ENCODE measurements around the gene TIMELESS.
A peak's percentile ranks its signal among the peaks of the same experiment; 100 is the strongest.
"Not testable (repeated sequence)": the region's sequence is repeated elsewhere in the genome, so short reads cannot be mapped to it uniquely, and the experiment has no call there.

TIMELESS gene, protein sequence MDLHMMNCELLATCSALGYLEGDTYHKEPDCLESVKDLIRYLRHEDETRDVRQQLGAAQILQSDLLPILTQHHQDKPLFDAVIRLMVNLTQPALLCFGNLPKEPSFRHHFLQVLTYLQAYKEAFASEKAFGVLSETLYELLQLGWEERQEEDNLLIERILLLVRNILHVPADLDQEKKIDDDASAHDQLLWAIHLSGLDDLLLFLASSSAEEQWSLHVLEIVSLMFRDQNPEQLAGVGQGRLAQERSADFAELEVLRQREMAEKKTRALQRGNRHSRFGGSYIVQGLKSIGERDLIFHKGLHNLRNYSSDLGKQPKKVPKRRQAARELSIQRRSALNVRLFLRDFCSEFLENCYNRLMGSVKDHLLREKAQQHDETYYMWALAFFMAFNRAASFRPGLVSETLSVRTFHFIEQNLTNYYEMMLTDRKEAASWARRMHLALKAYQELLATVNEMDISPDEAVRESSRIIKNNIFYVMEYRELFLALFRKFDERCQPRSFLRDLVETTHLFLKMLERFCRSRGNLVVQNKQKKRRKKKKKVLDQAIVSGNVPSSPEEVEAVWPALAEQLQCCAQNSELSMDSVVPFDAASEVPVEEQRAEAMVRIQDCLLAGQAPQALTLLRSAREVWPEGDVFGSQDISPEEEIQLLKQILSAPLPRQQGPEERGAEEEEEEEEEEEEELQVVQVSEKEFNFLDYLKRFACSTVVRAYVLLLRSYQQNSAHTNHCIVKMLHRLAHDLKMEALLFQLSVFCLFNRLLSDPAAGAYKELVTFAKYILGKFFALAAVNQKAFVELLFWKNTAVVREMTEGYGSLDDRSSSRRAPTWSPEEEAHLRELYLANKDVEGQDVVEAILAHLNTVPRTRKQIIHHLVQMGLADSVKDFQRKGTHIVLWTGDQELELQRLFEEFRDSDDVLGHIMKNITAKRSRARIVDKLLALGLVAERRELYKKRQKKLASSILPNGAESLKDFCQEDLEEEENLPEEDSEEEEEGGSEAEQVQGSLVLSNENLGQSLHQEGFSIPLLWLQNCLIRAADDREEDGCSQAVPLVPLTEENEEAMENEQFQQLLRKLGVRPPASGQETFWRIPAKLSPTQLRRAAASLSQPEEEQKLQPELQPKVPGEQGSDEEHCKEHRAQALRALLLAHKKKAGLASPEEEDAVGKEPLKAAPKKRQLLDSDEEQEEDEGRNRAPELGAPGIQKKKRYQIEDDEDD

DNA sequence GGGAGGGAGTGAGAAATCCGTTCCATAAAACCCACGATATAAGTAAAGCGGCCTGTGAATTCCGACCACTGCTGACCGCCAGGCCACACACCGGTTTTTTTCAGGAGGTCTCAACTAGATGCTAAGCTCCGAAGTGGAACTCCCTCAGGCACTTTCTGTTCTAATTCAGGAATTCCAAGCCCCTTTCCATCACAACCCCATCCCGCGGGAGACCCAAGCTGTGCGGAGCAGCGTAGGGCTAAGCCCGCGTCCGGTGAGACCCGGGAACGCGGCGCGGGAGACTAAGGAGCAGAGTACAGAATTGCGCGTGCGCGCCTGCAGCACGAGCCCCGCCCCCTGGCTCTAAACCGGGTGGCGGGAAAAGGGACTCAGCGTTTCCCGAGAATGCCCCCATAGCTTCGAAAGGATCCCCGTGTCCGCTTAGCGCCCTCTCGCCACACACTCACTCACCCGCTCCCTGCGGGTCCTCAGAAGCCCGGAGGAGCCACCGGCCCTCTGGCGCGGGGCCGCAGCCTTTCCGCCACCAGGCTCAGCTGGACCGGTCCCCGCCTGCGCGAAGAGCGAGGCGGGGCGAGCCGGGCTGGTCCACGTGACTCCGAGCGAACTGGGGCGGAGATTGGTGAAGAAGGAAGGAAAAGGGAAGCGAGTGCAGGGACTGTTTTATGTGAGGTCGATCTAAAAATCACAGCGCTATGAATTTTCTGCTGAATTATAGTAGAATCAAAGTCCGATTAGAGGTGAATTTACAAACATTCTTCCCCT lies at the start of gene TIMELESS:
Gene TIMELESS, minus strand, starts transcription at position 567 of the 762 bp plus-strand sequence. CDS start 15,256 bp downstream, outside the sequence.
- Mint-ChIP-seq H3K36me3 (ENCODE audit: low read depth) (peaks cover 13% of the 10 kb centered on the region), H3K4me3 (peak within 1 kb of the TSS; percentile 92), H3K27ac (peak within 1 kb of the TSS; percentile 89), H3K9me3 (peaks cover 5% of the 10 kb centered on the region), H3K27me3 (no peaks in the 10 kb centered on the region), H3K4me1 (ENCODE audit: low read depth) (peaks cover 29% of the 10 kb centered on the region)
- intact Hi-C loops (cut with micrococcal nuclease): loop anchor here (1.0 to 5.0 kb wide), 3 partner anchors 19 to 133 kb away; partner anchors contain the start of genes APOF, SPRYD4 and STAT2

DNA sequence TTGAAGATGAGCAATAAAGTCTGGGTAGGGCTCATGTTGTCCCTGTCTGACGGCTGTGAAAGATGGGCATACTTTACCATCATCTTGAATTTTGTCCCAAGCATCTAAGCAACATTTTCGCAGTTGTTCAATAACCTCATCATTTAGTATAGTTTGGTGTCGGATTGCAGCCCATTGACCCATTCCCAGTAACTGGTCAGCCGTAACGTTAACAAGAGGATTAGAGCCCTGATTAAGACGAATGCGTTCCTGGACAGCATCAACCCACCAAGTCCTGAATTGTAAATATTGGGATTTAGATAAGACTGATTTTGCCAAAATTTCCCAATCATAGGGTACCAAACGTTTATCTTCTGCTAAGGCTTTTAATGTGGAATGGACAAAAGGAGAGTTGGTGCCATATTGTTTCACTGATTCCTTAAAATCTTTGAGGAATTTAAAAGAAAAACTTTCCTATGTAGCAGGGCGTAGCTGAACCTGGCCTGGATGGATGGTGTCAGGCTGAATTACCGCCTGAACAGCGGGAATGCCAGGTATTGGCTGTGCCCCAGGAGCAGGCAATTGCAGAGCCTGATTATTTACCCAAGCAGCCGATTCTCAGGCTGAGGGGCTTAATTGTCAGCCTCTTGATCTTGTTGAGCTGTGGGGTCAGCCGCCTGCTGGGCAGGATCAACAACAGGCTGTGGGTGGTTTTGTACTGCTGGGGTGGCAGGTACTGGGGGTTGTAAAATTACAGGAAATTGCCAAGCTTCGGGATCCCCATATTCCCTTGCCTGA lies 49.1 kb upstream of the TIMELESS start:
- intact Hi-C loops (cut with micrococcal nuclease); H3K4me1 Mint-ChIP-seq (ENCODE audit: low read depth); H3K4me3 Mint-ChIP-seq; H3K27ac Mint-ChIP-seq; H3K9me3 Mint-ChIP-seq; H3K36me3 Mint-ChIP-seq (ENCODE audit: low read depth): not testable (repeated sequence)
- H3K27me3 Mint-ChIP-seq: peaks cover 33% of the 10 kb centered on the region

DNA sequence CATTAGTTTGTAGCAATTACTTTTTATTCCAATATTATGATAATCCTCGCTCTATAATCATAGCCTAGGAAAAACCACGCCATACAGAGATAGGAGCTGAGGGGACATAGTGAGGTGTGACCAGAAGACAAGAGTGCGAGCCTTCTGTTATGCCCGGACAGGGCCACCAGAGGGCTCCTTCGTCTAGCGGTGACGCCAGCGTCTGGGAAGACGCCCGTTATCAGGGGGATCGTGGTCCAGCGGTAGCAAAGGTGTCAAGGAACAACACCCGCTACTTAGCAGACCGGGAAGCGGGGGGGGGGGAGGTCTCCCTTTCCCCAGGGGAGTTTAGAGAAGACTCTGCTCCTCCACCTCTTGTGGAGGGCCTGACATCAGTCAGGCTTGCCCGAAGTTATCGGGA lies 47.5 kb upstream of the TIMELESS start:
- H3K36me3 Mint-ChIP-seq (ENCODE audit: low read depth); H3K9me3 Mint-ChIP-seq; H3K27ac Mint-ChIP-seq; H3K4me1 Mint-ChIP-seq (ENCODE audit: low read depth); intact Hi-C loops (cut with micrococcal nuclease): not testable (repeated sequence)
- Mint-ChIP-seq H3K27me3 (peaks cover 38% of the 10 kb centered on the region), H3K4me3 (peak overlapping the region; percentile 26)

DNA sequence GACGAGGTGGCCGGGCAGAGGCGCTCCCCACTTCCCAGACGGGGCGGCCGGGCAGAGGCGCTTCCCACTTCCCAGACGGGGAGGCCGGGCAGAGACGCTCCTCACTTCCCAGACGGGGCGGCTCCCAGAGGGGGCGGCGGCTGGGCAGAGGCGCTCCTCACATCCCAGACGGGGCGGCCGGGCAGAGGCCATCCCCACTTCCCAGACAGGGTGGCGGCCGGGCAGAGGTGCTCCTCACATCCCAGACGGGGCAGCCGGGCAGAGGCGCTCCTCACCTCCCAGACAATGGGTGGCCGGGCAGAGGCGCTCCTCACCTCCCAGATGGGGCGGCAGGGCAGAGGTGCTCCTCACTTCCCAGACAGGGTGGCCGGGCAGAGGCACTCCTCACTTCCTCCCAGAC lies 45.3 kb upstream of the TIMELESS start:
- H3K9me3 Mint-ChIP-seq; H3K27ac Mint-ChIP-seq; H3K36me3 Mint-ChIP-seq (ENCODE audit: low read depth); intact Hi-C loops (cut with micrococcal nuclease); H3K4me3 Mint-ChIP-seq; H3K4me1 Mint-ChIP-seq (ENCODE audit: low read depth): not testable (repeated sequence)
- H3K27me3 Mint-ChIP-seq: peaks cover 46% of the 10 kb centered on the region

DNA sequence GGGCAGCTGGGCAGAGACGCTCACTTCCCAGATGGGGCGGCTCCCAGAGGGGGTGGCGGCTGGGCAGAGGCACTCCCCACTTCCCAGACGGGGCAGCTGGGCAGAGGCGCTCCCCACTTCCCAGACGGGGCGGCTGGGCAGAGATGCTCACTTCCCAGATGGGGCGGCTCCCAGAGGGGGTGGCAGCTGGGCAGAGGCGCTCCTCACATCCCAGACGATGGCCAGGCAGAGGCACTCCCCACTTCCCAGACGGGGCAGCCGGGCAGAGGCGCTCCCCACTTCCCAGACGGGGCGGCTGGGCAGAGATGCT lies 44.8 kb upstream of the TIMELESS start:
- H3K9me3 Mint-ChIP-seq; H3K36me3 Mint-ChIP-seq (ENCODE audit: low read depth); H3K4me3 Mint-ChIP-seq; intact Hi-C loops (cut with micrococcal nuclease); H3K27ac Mint-ChIP-seq; H3K4me1 Mint-ChIP-seq (ENCODE audit: low read depth): not testable (repeated sequence)
- H3K27me3 Mint-ChIP-seq: peaks cover 50% of the 10 kb centered on the region

DNA sequence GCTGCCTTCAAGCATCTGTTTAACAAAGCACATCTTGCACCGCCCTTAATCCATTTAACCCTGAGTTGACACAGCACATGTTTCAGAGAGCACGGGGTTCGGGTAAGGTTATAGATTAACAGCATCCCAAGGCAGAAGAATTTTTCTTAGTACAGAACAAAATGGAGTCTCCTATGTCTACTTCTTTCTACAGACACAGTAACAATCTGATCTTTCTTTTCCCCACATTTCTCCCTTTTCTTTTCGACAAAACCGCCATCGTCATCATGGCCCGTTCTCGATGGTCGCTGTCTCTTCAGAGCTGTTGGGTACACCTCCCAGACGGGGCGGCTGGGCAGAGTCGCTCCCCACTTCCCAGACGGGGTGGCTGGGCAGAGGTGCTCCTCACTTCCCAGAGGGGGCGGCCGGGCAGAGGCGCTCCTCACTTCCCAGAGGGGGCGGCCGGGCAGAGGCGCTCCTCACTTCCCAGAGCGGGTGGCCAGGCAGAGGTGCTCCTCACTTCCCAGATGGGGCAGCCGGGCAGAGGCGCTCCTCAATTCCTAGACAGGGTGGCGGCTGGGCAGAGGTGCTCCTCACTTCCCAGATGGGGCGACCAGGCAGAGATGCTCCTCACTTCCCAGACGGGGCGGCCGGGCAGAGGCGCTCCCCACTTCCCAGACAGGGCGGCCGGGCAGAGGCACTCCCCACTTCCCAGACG lies 44.3 kb upstream of the TIMELESS start:
- H3K4me1 Mint-ChIP-seq (ENCODE audit: low read depth); intact Hi-C loops (cut with micrococcal nuclease); H3K36me3 Mint-ChIP-seq (ENCODE audit: low read depth); H3K4me3 Mint-ChIP-seq; H3K27ac Mint-ChIP-seq; H3K9me3 Mint-ChIP-seq: not testable (repeated sequence)
- H3K27me3 Mint-ChIP-seq: peaks cover 50% of the 10 kb centered on the region

DNA sequence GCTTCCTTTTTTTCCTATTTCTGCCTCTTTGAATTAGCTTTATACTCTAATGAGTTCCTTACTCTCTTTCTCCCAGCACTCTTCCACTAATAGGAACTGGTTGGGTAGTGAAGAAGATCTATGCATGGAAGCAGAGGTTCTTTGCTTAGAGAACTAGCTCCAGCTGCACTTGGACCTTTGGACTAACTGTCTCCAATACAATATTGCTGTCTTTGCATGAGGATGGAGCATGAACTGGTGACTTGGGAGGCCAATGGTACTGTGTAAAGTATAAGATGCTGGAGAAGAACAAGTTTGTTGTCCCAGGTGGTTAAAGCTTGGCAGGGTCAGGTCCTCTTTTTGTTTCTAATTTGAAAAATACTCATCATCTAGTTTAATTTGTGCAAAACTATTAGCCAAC lies 41.1 kb upstream of the TIMELESS start:
- no peak overlapping the region for H3K4me3 Mint-ChIP-seq

DNA sequence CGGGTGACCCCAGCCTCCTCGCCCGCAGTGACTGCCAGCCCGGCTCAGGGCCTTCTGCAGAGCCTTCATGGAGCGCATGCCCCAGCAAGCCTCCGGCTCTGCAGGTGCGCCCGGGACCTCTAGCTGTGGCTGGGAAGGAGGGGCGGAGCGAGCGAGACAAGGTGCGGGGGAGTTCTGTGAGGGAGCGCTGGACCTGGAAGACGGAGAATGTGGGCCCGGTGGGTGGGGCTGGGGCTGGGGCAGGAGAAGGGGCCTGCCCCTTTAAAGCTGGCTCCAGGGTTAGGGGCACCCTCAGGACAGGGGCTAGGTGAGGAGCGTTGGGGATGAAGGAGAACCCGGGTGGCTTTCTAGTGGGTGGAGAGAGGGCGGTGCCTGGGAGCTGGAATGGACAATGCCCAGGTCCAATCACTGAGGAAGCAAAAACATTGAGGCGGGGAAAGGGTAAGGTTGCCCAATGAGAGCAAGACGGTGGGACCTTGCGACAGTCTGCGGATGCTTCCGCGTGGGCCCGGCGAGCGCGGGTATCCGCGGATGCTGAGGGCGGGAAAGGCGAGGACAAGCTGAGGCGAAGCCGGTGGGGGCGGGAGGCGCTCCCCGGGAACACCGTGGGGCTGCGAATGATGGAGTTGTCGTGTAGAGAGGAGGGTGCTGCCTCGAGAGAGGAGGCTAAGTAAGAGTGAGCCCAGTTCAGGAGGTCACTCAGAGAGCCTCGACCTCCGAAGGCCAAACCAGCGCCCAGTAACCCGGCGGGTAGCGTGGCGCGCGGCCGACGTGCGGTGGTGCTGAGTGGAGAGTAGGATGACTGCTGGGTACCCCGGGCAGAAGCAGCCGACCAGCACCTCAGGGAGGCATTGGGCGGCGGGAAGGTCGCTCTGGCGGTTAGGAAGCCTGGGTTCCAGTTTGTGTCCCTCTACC lies 39.1 kb upstream of the TIMELESS start, which contains the start of gene GLS2:
Gene GLS2, minus strand, starts transcription at position 121 of the 915 bp plus-strand sequence. Its CDS starts 43 bp downstream, at position 78.
- peaks cover 24% of the 10 kb centered on the region for H3K4me1 Mint-ChIP-seq (ENCODE audit: low read depth)
- intact Hi-C loops (cut with micrococcal nuclease): no loop called here
- peaks cover 60% of the 10 kb centered on the region for H3K27me3 Mint-ChIP-seq
- H3K27ac Mint-ChIP-seq: no peak within 1 kb of the TSS
- peak within 1 kb of the TSS; percentile 81 for H3K4me3 Mint-ChIP-seq
- H3K36me3 Mint-ChIP-seq (ENCODE audit: low read depth): peaks cover 6% of the 10 kb centered on the region
- no peaks in the 10 kb centered on the region for H3K9me3 Mint-ChIP-seq

More for the DNA sequence above, 41.1 kb upstream of the TIMELESS start:
- no peaks in the 10 kb centered on the region for H3K9me3 Mint-ChIP-seq
- H3K27me3 Mint-ChIP-seq: peaks cover 64% of the 10 kb centered on the region
- H3K36me3 Mint-ChIP-seq (ENCODE audit: low read depth): peaks cover 6% of the 10 kb centered on the region
- H3K4me1 Mint-ChIP-seq (ENCODE audit: low read depth): peaks cover 24% of the 10 kb centered on the region
- H3K27ac Mint-ChIP-seq: no peak overlapping the region
- intact Hi-C loops (cut with micrococcal nuclease): no loop called here

DNA sequence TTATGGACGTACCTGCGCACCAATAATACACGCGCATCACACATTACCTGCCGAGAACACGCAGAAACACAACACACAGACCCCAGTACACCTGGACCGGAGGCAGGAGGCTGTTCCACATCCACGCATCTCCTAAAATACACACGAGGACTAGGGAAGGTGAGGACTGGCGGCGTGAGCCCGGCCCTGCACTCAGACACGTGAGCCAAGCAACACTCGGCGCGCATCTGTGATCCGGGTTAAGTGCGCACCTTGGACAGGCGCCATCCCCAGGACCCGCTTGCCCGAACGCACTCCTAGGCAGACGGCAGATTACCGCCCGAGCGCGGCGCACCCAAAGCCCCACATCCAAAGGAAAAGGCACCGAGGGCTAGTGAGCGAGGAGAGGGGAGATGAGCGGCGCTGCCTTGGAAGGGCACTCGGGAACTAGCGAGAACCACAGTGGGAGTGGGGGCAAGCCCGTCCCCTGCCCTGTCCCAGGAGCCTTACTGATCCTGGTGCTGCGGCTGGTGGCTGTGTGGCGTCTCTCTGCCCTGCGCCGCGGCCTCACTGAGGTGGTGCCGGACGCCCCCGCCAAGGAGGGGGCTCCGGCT lies 38.3 kb upstream of the TIMELESS start:
- Mint-ChIP-seq H3K9me3 (no peaks in the 10 kb centered on the region), H3K27me3 (peaks cover 60% of the 10 kb centered on the region), H3K36me3 (ENCODE audit: low read depth) (peaks cover 6% of the 10 kb centered on the region), H3K27ac (no peak overlapping the region), H3K4me1 (ENCODE audit: low read depth) (peaks cover 24% of the 10 kb centered on the region), H3K4me3 (peak overlapping the region; percentile 81)
- intact Hi-C loops (cut with micrococcal nuclease): no loop called here

DNA sequence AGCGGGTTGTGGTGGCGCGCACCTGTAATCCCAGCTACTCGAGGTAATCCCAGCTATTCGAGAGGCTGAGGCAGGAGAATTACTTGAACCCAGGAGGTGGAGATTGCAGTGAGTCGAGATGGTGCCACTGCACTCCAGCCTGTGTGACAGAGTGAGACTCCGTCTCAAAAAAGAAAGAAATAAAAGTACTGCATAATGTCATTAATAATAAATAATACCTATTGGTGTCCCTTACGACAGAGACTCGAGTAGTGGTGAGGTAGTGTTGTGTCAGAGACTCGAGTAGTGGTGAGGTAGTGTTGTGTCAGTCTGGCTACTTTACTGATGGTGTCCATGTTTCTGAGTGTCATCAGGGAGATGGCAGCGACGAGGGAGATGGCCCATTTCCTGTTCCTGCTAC lies 37.5 kb upstream of the TIMELESS start:
- peaks cover 6% of the 10 kb centered on the region for H3K36me3 Mint-ChIP-seq (ENCODE audit: low read depth)
- H3K9me3 Mint-ChIP-seq: no peaks in the 10 kb centered on the region
- H3K27me3 Mint-ChIP-seq: peaks cover 55% of the 10 kb centered on the region
- intact Hi-C loops (cut with micrococcal nuclease): no loop called here
- peaks cover 24% of the 10 kb centered on the region for H3K4me1 Mint-ChIP-seq (ENCODE audit: low read depth)
- H3K27ac Mint-ChIP-seq: no peak overlapping the region
- H3K4me3 Mint-ChIP-seq: no peak overlapping the region

DNA sequence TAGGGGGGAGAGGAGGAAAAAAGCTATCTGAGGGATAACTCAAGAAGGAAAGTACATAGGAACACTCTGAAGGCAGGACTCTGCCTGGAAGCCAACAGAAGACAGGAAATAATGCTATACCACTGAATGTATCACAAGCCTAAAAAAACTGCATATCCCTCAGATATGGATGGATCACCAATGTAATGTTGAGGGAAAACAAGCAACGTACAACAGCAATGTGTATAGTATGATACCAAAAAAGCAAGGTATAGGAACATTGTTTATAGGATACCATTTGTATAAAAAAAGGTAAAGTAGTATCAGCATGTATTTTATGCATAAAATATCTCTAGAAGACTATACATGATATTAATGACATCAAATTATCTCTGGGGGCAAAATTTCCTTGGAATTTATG lies 35.3 kb upstream of the TIMELESS start:
- Mint-ChIP-seq H3K4me3 (no peak overlapping the region), H3K27ac (no peak overlapping the region), H3K36me3 (ENCODE audit: low read depth) (peaks cover 6% of the 10 kb centered on the region), H3K9me3 (no peaks in the 10 kb centered on the region), H3K4me1 (ENCODE audit: low read depth) (peaks cover 31% of the 10 kb centered on the region), H3K27me3 (peaks cover 37% of the 10 kb centered on the region)
- intact Hi-C loops (cut with micrococcal nuclease): no loop called here

All from dendritic cell treated with granulocyte-macrophage colony-stimulating factor and Interleukin-4, amounts not matched to agents 40 ng/mL and 50 ng/mL, for 4 days (primary cell).